ENCODE data around the gene SULT2B1.
"Not testable (repeated sequence)": the region's sequence is repeated elsewhere in the genome, so short reads cannot be mapped to it uniquely, and the experiment has no call there.

SULT2B1 gene

GRCh38 chr19:48530066-48530720 is 21.8 kb upstream of the SULT2B1 start:
- ATAC-seq: no peak

DNA sequence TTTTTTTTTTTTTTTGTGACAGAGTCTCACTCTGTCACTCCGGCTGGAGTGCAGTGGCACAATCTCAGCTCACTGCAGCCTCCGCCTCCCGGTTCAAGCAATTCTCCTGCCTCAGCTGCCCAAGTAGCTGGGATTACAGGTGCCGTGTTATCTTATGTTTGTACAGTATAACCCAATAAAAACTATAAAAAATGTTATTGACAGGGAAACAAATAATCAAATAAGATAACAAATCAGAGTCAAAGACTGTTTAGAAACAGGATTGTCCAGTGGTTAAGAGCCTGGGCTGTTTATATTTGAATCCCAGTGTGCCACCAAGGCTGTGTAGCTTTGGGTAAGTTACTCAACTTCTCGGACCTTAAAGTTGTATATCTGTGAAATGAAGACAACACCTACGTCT is 21.2 kb upstream of the SULT2B1 start:
- ATAC-seq: no peak

DNA sequence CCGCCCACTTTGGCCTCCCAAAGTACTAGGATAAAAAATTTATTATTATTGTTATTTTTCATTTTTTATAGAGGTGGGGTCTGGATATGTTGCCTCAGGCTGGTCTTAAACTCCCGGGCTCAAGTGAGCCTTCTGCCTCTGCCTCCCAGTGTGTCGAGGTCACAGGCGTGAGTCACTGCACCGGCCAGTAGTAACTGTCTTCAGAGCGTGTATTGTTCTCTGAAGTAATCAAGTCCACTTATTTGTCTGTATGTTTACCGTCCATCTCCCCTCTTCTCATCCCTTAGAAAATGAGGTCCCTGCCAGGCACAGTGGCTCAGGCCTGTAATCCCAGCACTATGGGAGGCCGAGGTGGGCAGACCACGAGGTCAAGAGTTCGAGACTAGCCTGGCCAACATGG is 18.2 kb upstream of the SULT2B1 start:
- ATAC-seq: no peak

DNA sequence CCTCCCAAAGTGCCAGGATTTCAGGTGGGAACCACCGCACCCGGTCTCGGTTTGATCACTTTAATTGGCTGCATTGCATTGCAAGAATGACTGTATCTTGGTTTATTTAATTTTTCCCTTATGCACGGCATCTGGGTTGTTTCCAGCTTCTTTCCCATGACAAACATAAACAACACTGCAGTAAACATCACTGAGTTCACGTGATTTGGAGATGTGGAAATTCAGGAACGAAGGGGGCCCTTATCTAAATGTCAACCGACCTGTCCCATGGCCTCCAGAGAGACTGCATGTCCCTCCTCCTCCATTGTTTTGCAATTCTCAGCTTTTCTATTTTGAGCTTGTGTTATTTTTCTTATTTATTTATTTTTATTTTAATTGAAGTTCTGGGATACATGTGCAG is 14.4 kb upstream of the SULT2B1 start:
- no peak for ATAC-seq

GRCh38 chr19:48538057-48538456 is 13.9 kb upstream of the SULT2B1 start:
- ATAC-seq: not testable (repeated sequence)

GRCh38 chr19:48539503-48540096 is 12.4 kb upstream of the SULT2B1 start:
- no peak for ATAC-seq

- ATAC-seq: no peak
Observed at GRCh38 chr19:48540110-48540509, 11.9 kb upstream of the SULT2B1 start.

DNA sequence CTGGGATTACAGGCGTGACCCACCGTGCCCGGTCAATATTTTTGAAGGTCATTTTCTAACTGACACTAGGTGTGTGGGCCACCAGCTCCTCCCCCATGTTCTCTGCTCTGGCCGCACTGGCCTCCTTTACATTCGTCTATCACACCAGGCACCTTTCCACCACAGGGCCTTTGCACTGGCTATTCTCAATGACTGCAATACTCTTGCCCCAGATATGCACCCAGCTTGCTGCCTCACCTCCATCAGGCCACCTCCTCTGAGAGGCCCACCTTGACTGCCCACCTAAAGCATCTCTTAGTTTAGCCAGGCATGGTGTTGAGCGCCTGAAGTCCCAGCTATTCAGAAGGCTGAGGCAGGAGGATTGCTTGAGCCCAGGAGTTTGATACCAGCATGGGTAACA is 10.2 kb upstream of the SULT2B1 start:
- no peak for ATAC-seq

DNA sequence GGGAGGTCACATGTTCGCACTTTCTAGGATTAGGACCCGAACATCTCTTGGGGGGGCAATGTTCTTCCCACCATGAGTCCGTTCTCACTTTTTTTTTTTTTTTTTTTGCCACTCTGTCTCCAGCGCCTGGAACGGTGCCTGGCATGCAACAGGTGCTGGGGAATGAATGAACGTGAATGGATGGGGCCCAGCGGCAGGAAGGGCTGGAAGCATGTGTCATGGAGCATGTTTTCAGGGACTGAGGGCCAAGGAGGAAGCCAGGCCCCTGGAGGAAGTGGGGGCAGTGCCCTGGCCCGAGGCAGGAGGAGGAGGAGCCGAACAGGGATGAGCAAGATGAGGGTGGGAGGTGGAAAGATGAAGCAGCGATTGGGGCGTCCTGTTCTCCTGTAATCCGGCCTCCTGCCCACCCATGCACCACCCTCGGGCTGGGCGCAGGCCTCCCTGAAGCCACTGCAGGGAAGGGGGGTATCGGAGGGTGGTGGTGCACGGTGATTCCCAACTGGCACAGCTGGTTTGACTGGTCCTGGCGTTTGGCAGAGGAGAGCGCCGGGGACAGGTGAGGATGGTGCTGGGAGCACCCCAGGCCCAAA is 8.8 kb upstream of the SULT2B1 start:
- no peak for ATAC-seq

DNA sequence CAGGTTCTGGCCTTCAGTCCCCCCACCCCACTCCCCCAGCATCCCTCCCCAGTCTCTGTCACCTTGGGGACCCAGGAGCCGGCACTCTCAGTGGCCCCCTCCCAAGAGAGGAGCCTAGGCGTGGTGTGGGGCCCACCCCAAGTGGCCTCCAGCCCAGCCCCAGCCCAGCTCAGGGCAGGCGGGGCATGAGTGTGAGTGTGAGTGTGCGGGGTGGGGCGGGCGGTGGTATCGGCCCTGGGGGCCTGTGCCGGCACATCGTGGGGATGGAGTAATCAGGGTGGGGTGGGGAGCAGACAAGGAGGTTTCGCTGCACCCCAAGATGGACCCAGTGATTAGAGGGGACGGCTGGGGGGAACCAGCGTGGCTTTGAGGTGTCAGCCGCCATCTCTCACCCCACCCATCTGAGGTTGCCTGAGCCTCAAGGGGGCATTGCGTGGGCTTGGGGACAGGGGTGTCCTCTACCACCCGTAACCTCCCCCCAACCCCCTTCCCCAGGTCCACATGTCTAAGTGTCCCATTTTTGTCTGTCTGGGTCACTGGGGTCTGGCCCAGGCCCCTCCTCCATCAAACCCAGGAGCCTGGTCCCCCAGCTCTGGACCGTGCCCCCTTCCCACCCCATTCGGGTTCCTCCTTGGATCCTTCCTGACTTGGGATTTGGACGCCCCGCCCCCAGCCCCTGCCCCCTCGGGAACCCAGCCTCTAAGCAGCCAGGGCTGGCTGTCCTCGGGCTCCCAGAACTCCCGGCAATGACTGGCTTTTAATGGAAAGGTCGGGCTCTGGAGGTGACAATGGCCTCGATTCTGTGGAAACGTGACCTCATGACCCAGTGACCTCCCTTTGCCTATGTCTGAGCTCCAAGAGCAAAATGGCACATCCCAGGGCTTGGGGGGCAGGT is 6.9 kb upstream of the SULT2B1 start:
- no peak for ATAC-seq

DNA sequence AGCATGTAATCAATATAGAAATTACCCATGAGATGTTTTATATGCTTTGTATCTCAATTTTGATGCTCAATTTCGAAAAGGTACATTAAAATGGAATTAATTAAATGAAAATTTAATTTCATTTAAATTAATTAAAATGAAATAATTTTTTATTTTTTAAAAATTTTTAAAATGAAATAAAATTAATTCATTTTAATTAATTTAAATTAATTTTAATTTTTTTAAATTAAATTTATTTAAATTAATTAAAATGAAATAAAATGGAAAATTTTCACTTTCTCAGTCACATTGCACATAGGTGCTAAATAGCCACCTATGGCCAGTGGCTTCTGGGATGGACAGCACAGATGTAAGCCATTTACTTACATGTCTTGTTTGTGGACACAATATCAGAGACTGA is 4.2 kb upstream of the SULT2B1 start:
- ATAC-seq: no peak

DNA sequence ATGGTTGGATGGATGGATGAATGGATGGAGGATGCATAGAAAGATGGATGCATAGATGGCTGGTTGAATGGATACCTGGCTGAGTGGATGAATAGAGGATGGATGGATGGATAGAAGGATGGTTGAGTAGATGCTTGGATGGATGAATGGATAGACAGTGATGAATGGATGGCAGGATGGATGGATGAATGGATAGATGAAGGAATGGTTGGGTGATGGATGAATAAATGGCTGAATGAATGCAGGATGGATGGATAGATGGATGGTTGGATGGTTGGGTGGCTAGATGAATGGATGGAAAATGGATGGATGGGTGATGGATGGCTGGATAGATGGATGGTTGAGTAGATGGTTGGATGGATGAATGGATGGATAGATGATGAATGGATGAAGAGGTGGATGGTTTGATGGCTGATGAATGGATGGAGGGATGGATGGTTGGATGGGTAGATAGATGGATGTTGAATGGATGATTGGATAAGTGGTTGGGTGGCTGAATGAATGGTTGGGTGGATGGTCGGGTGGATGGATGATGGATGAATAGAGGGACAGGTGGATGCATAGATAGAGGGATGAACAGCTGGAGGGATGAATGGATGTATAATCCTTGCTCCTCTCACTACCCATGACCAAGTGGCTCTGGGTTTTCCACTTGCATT is 3.6 kb upstream of the SULT2B1 start:
- no peak for ATAC-seq

GRCh38 chr19:48549380-48549779 is 2.6 kb upstream of the SULT2B1 start:
- no peak for ATAC-seq

DNA sequence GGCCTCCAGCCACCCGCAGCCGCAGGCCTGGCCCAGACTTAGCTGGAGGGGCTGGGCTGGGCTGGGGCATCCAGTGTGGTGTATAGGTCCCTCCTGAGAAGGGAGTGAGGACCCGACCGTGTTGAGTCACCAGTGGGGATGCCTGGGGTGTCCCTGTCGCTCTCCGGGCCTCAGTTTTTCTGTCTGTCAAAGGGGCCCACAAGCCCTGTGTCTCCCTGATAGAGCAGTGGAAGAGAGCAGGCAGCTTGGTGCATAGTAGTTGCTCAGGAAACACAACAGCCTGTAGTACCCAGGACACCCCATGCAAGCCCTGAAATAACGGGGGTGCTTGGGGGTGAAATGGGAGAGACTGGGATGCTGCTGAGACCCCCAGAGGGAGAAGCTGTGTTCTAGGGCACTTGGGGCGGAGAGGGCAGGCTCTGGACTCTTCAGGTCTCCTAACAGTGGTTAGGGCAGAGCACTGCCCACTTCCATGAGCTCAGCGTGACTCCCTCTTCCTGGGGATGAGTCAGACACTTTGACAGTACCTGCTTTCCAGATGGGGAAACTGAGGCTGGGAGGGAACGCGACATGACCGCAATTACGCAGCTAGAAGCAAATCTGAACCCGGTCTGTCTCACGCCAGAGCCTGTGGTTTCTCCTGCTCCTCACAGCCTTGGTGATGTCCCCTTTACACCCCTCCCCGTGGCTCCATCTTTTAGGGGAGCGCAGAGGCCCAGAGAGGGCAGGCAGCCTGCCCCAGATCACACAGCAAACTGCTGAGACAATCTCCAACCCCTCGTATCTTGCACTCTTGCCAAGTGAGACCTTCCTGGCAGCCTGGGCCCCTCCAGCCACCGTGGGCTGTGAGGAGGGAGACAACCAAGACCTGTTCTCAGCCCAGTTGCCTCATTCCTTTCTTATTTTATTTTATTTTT is 692 bp downstream of the SULT2B1 start:
- no peak for ATAC-seq

GRCh38 chr19:48553676-48554384 is 1.9 kb downstream of the SULT2B1 start:
- no peak for ATAC-seq

DNA sequence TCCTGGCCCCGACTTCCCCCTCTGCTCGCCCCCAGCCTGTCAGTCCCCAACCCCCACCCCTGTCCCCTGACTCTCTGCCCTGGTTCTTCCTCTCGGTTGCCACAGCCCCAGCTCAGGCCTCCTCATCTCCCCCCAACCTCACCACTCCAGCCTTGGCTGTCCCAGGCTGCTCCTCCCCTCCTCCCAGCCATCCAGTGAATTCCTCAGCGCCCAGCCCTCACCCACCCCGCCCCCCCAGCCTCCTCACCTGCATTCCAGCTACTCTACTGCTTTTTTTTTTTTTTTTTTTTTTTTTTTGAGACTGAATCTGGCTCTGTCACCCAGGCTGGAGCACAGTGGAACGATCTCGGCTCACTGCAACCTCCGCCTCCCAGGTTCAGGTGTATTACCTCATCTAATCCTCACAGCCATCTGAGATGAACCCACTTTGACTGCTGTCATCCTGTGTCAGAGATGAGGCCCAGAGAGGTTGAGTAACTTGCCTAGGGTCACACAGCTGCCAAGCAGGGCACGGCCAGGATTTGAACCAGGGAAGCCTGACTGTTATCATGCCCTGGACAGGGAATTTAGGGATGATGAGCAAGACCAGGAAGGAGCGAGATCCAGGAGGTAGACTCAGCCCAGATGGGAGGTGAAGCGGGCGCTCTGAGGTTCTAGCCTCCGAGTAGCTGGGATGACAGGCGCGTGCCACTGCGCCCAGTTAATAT is 2.6 kb downstream of the SULT2B1 start:
- no peak for ATAC-seq

DNA sequence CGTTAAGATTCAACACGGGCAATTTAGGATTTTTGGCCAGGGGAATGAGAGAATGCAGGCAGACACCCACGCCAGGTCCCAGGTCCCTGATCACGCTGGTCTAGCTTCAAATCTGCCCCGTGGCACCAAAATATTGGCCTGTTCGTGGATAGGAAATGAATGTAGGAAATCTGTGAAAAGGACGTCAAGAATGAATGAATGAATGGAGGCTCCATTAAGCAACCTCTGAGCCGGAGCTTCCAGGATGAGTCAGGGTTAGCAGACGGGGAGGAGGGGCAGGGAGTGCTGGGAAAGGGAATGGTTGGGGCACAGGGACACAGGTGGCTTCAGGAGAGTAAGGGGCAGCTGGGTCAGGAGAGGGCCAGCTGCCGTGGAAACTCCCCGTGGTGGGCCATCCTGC is 4.2 kb downstream of the SULT2B1 start:
- ATAC-seq: no peak

GRCh38 chr19:48556825-48557224 is 4.9 kb downstream of the SULT2B1 start:
- ATAC-seq: no peak

GRCh38 chr19:48558018-48558684 is 6.2 kb downstream of the SULT2B1 start:
- no peak for ATAC-seq

GRCh38 chr19:48560095-48560530 is 8.1 kb downstream of the SULT2B1 start:
- no peak for ATAC-seq
